ENCODE results near the gene TEDC1. TPM values are rescaled to one million over a fixed set of nuclear protein-coding genes. Genes with fewer than 3 reads are reported as not detected.

TEDC1 gene
- total RNA-seq, 1 donor from 2014 or later: 22.7 TPM

- DNase-seq (ENCODE audit: low spot score): no peak
Observed at GRCh38 chr14:105456736-105457617, 34.1 kb upstream of the TEDC1 start.

GRCh38 chr14:105458010-105458409 lies 33.0 kb upstream of the TEDC1 start:
- no peak for DNase-seq (ENCODE audit: low spot score)

- DNase-seq (ENCODE audit: low spot score): no peak
Observed at GRCh38 chr14:105458571-105458970, 32.5 kb upstream of the TEDC1 start.

GRCh38 chr14:105460116-105460515 lies 30.9 kb upstream of the TEDC1 start:
- DNase-seq (ENCODE audit: low spot score): no peak

GRCh38 chr14:105460616-105461015 lies 30.4 kb upstream of the TEDC1 start:
- no peak for DNase-seq (ENCODE audit: low spot score)

- DNase-seq (ENCODE audit: low spot score): no peak
Observed at GRCh38 chr14:105461903-105462302, 29.1 kb upstream of the TEDC1 start.

- no peak for DNase-seq (ENCODE audit: low spot score)
Observed at GRCh38 chr14:105464501-105464900, 26.5 kb upstream of the TEDC1 start.

- DNase-seq (ENCODE audit: low spot score): no peak
Observed at GRCh38 chr14:105465209-105466031, 25.6 kb upstream of the TEDC1 start.

GRCh38 chr14:105466531-105467248 lies 24.4 kb upstream of the TEDC1 start:
- DNase-seq (ENCODE audit: low spot score): no peak

GRCh38 chr14:105467249-105467941 lies 23.7 kb upstream of the TEDC1 start:
- no peak for DNase-seq (ENCODE audit: low spot score)

- DNase-seq (ENCODE audit: low spot score): no peak
Observed at GRCh38 chr14:105467942-105468471, 23.0 kb upstream of the TEDC1 start.

GRCh38 chr14:105468621-105469241 lies 22.3 kb upstream of the TEDC1 start:
- DNase-seq (ENCODE audit: low spot score): no peak

GRCh38 chr14:105469456-105470349 lies 21.3 kb upstream of the TEDC1 start:
- DNase-seq (ENCODE audit: low spot score): no peak

GRCh38 chr14:105470350-105471296 lies 20.4 kb upstream of the TEDC1 start:
- DNase-seq (ENCODE audit: low spot score): no peak

GRCh38 chr14:105471297-105471821 lies 19.7 kb upstream of the TEDC1 start:
- DNase-seq (ENCODE audit: low spot score): no peak

GRCh38 chr14:105471823-105472485 lies 19.1 kb upstream of the TEDC1 start:
- DNase-seq (ENCODE audit: low spot score): no peak

- DNase-seq (ENCODE audit: low spot score): no peak
Observed at GRCh38 chr14:105472486-105472991, 18.5 kb upstream of the TEDC1 start.
